HG02943 (cell line): ENCODE results near the gene HSPA9.

ENCODE experiments used
- ATAC-seq: cut with Tn5 transposase; IDR thresholded peaks from one replicate; pipeline ENCODE4 v1.9.1; 2021; ENCODE audit warnings: mild to moderate bottlenecking, low read depth, moderate library complexity; ENCODE audit not compliant: unreplicated experiment

Gene HSPA9

DNA sequence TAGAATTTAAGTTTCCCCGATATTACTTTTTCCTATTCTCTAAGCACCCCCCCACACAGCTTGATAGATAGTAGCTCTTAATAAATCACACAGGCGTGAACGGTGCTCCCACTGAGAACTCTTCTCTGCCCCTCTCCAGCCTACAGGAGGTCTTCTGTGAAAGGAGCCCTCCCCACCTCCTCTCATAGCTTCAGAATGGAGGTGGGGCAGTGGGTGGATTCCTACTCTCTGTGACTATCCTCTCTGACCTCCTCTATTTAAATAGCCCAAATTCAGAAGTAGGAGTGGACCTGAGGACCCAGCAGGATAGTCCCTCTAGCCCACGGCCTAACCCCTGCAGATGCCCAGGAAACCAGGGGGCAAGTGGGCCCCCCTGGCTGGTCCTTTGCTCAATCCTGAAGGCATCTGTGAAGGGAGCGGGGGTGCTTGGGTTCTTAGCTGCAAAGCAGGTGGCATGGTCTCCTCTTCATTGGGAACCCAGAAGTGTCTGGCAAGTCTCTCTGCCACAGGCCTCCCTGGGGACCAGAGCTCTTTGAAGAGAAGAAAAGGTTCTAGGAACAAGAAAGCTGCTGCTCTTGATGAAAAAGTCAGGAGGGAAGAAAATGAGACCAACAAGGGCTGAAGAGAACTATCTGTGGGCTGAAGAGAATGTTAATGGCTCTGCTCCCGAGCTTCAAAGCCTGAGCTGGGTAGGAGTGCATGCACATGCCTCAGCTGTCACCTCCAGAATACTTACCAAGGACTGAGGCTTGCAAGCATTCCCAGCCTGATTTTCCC, 21.1 kb upstream of the HSPA9 start:
- no peak for ATAC-seq

- no peak for ATAC-seq
Observed at GRCh38 chr5:138595180-138595795, 20.1 kb upstream of the HSPA9 start.

GRCh38 chr5:138594305-138595058, 19.3 kb upstream of the HSPA9 start:
- ATAC-seq = no peak

DNA sequence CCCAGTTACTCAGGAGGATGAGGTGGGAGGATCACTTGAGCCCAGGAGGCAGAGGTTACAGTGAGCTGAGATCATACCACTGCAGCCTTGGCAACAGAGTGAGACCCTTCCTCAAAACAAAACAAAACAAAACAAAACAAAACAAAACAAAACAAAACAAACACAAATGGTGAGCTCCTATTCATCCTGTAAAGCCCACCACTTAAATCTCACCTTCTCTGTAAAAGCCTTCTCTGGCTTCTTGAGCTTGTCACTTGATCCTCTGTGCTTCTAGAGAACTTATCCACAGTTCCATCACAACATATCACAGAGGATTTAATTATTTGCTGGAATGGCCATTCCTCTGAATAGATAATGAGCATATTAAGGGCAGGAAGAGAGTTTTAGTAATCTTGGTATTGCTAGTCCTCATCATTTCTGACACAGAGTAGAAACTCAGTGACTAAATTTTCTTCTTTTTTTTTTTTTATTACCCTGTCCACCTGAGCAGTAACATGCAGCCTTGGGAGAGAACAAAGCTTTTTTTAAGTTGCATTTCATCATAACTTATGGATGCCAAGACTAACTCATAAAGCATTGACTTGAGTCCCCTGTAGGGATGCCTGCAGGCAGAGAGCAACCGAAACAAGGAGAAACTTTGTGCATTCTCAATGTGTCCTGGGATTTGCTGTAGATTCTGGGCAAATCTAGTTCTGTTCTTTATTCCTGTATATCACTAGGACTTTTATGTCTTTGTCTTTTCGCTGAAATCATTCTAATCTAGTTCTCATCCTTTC, 13.0 kb upstream of the HSPA9 start:
- ATAC-seq = no peak

GRCh38 chr5:138585157-138585556, 10.0 kb upstream of the HSPA9 start:
- ATAC-seq = no peak

DNA sequence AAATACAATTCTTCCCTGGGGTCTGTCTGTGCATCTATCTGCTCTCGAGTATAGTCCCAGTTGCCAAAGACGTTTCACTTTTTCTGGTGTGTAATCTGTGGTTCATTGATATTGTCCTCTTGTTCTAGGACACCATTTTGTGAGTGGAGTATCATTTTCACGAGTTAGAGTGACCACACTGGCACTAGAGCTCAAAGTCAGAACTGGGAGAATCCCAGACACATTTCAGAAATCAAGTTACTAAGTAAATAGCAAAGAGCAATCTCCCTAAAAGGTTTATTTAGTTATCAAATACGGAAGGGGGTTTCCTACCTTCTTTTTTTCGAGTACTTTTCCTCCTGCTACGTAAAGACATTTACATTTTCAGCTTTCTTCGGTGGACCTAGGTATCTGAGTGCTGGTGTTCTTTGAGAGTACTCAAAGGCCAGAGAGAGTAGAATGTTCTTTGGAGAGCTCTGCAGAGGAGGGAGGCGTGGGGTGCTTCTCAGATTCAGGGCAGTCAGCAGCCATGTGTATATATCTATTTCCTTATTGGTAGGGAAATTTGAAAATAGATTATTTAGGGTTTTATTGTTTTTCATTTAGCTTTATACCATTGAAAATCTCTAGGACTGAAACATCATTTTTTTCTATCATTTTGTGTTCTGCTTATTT, 8.9 kb upstream of the HSPA9 start:
- no peak for ATAC-seq

- ATAC-seq = no peak
Observed at GRCh38 chr5:138582959-138583358, 7.8 kb upstream of the HSPA9 start.

- ATAC-seq = no peak
Observed at GRCh38 chr5:138580777-138581176, 5.6 kb upstream of the HSPA9 start.

GRCh38 chr5:138580001-138580400, 4.8 kb upstream of the HSPA9 start:
- ATAC-seq = no peak

DNA sequence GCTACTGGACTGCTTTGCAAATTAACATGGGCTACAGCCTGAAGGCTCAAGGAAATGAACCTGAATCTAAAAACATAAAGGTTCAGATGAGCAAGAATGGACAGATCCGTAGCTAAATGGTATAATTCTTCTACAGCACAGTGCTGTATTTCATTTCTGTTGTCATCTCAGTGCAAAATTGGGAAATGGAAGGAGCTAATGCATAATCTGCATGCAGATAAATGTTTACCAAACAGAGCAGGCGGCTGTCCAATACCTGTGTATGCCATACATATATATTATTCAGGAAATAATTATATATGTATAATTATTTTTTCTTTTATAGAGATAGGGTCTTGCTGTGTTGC, 4.3 kb upstream of the HSPA9 start:
- ATAC-seq = no peak

- ATAC-seq = no peak
Observed at GRCh38 chr5:138577452-138577851, 2.3 kb upstream of the HSPA9 start.

DNA sequence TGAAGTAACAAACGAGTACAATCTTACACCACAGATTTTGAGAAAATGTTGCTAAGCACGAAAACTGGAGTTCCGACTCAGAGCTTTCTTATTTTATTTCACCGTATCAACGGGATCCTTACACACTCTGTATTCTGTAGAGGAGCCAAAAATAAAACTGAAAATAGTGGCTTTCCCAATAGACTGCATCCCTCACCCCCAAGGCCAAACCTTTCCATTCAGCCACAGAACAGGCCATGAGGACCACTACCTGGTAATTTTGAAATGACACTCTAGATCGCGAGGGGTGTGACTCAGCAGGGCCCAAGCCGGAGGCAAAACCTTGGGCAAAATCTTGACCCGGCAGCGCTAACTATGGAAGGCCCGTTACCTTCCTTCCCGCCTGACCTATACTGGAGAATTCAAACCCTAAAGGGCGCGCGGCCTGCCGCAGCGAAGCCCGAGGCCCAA, 432 bp downstream of the HSPA9 start:
- ATAC-seq = no peak

DNA sequence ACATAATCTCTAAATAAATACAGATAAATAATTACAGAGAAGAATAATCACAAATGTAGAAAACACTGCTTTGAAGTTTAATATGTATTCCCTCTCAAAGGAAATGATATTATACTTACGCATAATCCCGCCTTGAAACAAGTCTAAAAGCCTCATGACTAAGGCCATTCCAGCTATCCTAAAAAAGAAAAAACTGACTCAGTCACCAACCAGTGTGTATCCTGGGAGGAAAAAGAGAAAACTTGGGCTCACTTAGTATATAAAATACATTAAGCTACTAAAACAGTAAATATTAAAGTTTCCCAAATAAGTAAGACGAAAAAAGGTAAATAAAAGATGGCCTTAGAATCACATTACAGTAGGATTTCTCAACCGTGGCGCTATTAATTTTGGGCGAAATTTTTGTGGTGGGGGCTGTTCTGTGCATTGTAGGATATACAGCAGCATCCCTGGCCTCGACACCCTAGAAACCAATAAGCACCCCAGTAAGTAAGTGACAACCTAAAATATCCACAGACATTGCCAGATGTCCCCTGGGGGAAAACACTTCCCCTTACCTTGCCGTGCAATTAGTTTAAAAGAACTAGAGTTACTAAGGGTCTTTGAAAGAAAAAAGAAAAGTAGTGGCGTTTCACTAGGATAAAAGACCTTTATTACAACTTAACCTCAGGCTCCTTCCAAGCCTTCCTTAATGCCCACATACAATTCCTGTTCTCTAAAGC, 1.1 kb downstream of the HSPA9 start:
- no peak for ATAC-seq

DNA sequence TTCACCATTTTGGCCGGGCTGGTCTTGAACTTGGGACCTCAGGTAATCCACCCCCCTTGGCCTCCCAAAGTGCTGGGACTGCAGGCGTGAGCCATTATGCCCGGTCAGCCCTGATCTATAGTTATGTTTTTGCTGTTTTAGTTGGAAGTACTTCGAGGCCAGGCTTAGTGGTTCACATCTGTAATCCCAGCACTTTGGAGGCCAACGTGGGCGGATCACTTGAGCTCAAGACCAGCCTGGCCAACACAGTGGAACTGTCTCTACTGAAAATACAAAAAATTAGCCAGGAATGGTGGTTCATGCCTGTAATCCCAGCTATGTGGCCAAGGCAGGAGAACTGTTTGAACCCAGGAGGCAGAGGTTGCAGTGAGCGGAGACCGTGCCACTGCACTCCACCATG, 2.0 kb downstream of the HSPA9 start:
- ATAC-seq = no peak

GRCh38 chr5:138570871-138571270, 4.3 kb downstream of the HSPA9 start:
- no peak for ATAC-seq

DNA sequence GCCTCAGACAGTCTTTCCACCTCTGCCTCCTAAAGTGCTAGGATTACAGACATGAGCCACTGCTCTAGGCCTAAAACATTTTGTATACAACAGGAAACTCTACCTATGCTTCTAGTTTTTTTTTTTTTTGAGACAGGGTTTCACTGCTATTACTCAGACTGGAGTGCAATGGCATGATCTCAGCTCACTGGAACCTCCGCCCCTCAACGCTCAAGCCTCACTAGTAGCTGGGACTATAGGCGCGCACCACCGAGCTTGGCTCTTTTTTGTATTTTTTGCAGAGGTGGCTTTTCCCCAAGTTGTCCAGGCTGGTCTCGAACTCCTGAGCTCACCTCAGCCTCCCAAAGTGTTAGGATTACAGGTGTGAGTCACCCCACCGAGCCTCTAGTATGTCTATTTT, 5.4 kb downstream of the HSPA9 start:
- ATAC-seq = no peak

DNA sequence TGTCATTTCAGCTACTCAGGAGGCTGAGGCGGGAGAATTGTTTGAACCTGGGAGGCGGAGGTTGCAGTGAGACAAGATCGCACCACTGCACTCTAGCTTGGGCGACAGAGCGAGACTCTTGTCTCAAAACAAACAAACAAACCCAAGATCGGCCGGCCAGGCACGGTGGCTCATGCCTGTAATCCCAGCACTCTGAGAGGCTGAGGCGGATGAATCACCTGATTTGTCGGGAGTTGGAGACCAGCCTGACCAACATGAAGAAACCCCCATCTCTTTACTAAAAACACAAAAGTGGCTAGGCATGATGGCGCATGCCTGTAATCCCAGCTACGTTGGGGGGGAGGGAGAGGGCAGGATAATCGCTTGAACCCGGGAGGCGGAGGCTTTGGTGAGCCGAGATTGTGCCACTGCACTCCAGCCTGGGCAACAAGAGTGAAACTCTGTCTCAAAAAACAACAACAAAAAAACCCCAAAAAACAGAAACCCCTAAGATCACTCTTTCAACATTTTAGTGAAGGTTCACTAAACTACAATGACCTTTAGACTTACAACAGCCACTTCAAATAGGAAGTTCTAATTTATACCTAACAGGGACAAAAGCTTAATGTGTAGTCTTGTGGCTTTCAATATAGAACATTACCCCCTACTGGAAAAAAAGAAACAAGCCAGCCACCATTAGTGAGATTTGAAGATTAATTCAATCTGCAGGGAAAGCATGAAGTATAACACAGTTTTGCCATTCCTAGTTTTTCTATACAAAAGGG, 7.0 kb downstream of the HSPA9 start:
- no peak for ATAC-seq

DNA sequence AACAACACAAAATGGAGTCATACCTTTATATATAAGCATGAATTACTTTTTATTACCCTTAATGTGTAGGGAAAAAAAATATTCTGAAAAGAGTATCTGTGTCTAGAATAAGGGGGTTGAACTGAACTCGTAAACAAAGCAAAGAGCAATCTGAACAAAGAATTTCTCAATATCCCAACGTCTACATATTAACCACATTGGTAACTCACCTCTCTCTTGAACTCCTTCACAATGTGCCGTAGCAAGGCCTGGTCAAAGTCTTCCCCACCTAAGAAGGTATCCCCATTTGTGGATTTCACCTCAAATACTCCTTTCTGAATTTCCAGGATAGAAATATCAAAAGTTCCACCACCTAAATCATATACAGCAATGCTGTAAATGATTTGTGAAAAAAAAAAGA, 8.4 kb downstream of the HSPA9 start:
- no peak for ATAC-seq
